ENCODE measurements around the gene SORCS3. TPM values are rescaled to one million over a fixed set of nuclear protein-coding genes. Genes with fewer than 3 reads are reported as not detected.

SORCS3 gene
- polyA plus RNA-seq, 1 donor from 2014 or later: 9.8 TPM

GRCh38 chr10:105189463-105189800 is 548.3 kb downstream of the SORCS3 start:
- no peaks in the 10 kb centered on the region for H3K9me3 ChIP-seq (ENCODE audit: low read length)
- H4K20me1 ChIP-seq (ENCODE audit: insufficient read depth): no peaks in the 10 kb centered on the region
- H3K4me3 ChIP-seq (ENCODE audit: low read length): no peak overlapping the region
- TF ChIP-seq REST (IDR thresholded peaks at IDR 0.05; ENCODE audit: borderline replicate concordance) (no peak), RAD21 (conservative IDR thresholded peaks at IDR 0.05) (no peak), EZH2 (IDR thresholded peaks at IDR 0.05; ENCODE audit: borderline replicate concordance, insufficient read depth, low read length, poor library complexity, severe bottlenecking) (no peak), CTCF (IDR thresholded peaks at IDR 0.05; ENCODE audit: poor library complexity, severe bottlenecking) (no peak), POLR2AphosphoS5 (IDR thresholded peaks at IDR 0.05) (no peak), EP300 (conservative IDR thresholded peaks at IDR 0.05; ENCODE audit: poor library complexity, severe bottlenecking) (no peak), TAF1 (IDR thresholded peaks at IDR 0.05; ENCODE audit: low read depth) (no peak), MXI1 (conservative IDR thresholded peaks at IDR 0.05; ENCODE audit: poor library complexity, severe bottlenecking) (no peak), SMC3 (conservative IDR thresholded peaks at IDR 0.05; ENCODE audit: poor library complexity) (no peak)
- H3K9ac ChIP-seq (ENCODE audit: low read length): no peak overlapping the region
- no peak overlapping the region for H2AFZ ChIP-seq (ENCODE audit: low read depth, low read length)
- H3K9me2 ChIP-seq (ENCODE audit: insufficient read depth, low read length): no peaks in the 10 kb centered on the region
- H3K36me3 ChIP-seq (ENCODE audit: insufficient read depth, low read length): no peaks in the 10 kb centered on the region
- no peaks in the 10 kb centered on the region for H3K27me3 ChIP-seq (ENCODE audit: insufficient read depth, low read depth, low read length)
- no peaks in the 10 kb centered on the region for H3F3A ChIP-seq (ENCODE audit: insufficient read depth, low read length, poor library complexity, severe bottlenecking)
- H3K4me2 ChIP-seq (ENCODE audit: low read length): no peak overlapping the region
- H3K79me2 ChIP-seq (replicated peaks; ENCODE audit: insufficient read depth, low read length): no peaks in the 10 kb centered on the region
- no peak overlapping the region for H3K27ac ChIP-seq (ENCODE audit: low read length)

- no peak overlapping the region for H3K4me2 ChIP-seq (ENCODE audit: low read length)
- no peak overlapping the region for H2AFZ ChIP-seq (ENCODE audit: low read depth, low read length)
- TF ChIP-seq EP300 (conservative IDR thresholded peaks at IDR 0.05; ENCODE audit: poor library complexity, severe bottlenecking) (no peak), CTCF (IDR thresholded peaks at IDR 0.05; ENCODE audit: poor library complexity, severe bottlenecking) (no peak), EZH2 (IDR thresholded peaks at IDR 0.05; ENCODE audit: borderline replicate concordance, insufficient read depth, low read length, poor library complexity, severe bottlenecking) (no peak), TAF1 (IDR thresholded peaks at IDR 0.05; ENCODE audit: low read depth) (no peak), SMC3 (conservative IDR thresholded peaks at IDR 0.05; ENCODE audit: poor library complexity) (no peak), REST (IDR thresholded peaks at IDR 0.05; ENCODE audit: borderline replicate concordance) (no peak), POLR2AphosphoS5 (IDR thresholded peaks at IDR 0.05) (no peak), RAD21 (conservative IDR thresholded peaks at IDR 0.05) (no peak), MXI1 (conservative IDR thresholded peaks at IDR 0.05; ENCODE audit: poor library complexity, severe bottlenecking) (no peak)
- no peaks in the 10 kb centered on the region for H3K9me3 ChIP-seq (ENCODE audit: low read length)
- no peaks in the 10 kb centered on the region for H3K27me3 ChIP-seq (ENCODE audit: insufficient read depth, low read depth, low read length)
- no peaks in the 10 kb centered on the region for H3K79me2 ChIP-seq (replicated peaks; ENCODE audit: insufficient read depth, low read length)
- no peak overlapping the region for H3K9ac ChIP-seq (ENCODE audit: low read length)
- H3K36me3 ChIP-seq (ENCODE audit: insufficient read depth, low read length): no peaks in the 10 kb centered on the region
- H3K9me2 ChIP-seq (ENCODE audit: insufficient read depth, low read length): no peaks in the 10 kb centered on the region
- H3F3A ChIP-seq (ENCODE audit: insufficient read depth, low read length, poor library complexity, severe bottlenecking): no peaks in the 10 kb centered on the region
- no peak overlapping the region for H3K27ac ChIP-seq (ENCODE audit: low read length)
- H4K20me1 ChIP-seq (ENCODE audit: insufficient read depth): no peaks in the 10 kb centered on the region
- H3K4me3 ChIP-seq (ENCODE audit: low read length): no peak overlapping the region
These were observed 551.1 kb downstream of the SORCS3 start for GRCh38 chr10:105192146-105192545.
